HEK293T (cell line): ENCODE data around the gene CACNA1C.
"Not testable (repeated sequence)": the region's sequence is repeated elsewhere in the genome, so short reads cannot be mapped to it uniquely, and the experiment has no call there.

Experiments used
- CTCF ChIA-PET: fragments of 350-600 bp; formaldehyde crosslinking; extraction: SDS; loops from one replicate; lab custom pipeline; 2021; ENCODE audit warnings: antibody characterized with exemption, inconsistent platforms; lab: Yijun Ruan, JAX
- POLR2A ChIA-PET: fragments of 350-600 bp; formaldehyde crosslinking; extraction: SDS; loops from one replicate; lab custom pipeline; 2020; ENCODE audit warnings: antibody characterized with exemption, inconsistent platforms; lab: Yijun Ruan, JAX
- DNase-seq: peaks from one replicate; pipeline ENCODE4 v3.0.0; 2012; ENCODE audit warnings: mixed read lengths; ENCODE audit errors: extremely low spot score
- ARNT ChIP-seq: fragments of 450-650 bp; IDR thresholded peaks from 2 replicates; pipeline ENCODE4 v1.6.1; 2017; ENCODE audit warnings: mild to moderate bottlenecking
- BHLHE40 ChIP-seq: fragments of 450-650 bp; IDR thresholded peaks from 2 replicates; pipeline ENCODE4 v1.6.1; 2016; ENCODE audit warnings: mild to moderate bottlenecking, moderate library complexity, borderline replicate concordance
- CTBP1 ChIP-seq: fragments of 450-650 bp; IDR thresholded peaks from 2 replicates; pipeline ENCODE4 v1.6.1; 2016; ENCODE audit warnings: borderline replicate concordance
- ELF4 ChIP-seq: fragments of 450-650 bp; IDR thresholded peaks from 2 replicates; pipeline ENCODE4 v1.6.1; 2017; ENCODE audit warnings: antibody characterized with exemption
- FOXA1 ChIP-seq: fragments of 450-650 bp; IDR thresholded peaks from 2 replicates; pipeline ENCODE4 v1.6.1; 2016; ENCODE audit warnings: mild to moderate bottlenecking
- FOXK2 ChIP-seq: fragments of 450-650 bp; IDR thresholded peaks from 2 replicates; pipeline ENCODE4 v1.6.1; 2016; ENCODE audit warnings: mild to moderate bottlenecking
- FOXM1 ChIP-seq: fragments of 450-650 bp; IDR thresholded peaks from 2 replicates; pipeline ENCODE4 v1.6.1; 2017; ENCODE audit warnings: mild to moderate bottlenecking, borderline replicate concordance
- HDGF ChIP-seq: fragments of 450-650 bp; IDR thresholded peaks from 2 replicates; pipeline ENCODE4 v1.6.1; 2017; ENCODE audit warnings: antibody characterized with exemption, borderline replicate concordance
- L3MBTL2 ChIP-seq: fragments of 450-650 bp; conservative IDR thresholded peaks from 2 replicates; pipeline ENCODE4 v1.6.1; 2016; ENCODE audit warnings: mild to moderate bottlenecking
- LEF1 ChIP-seq: fragments of 450-650 bp; IDR thresholded peaks from 2 replicates; pipeline ENCODE4 v1.6.1; 2017; ENCODE audit warnings: mild to moderate bottlenecking, borderline replicate concordance
- NFRKB ChIP-seq: fragments of 450-650 bp; IDR thresholded peaks from 2 replicates; pipeline ENCODE4 v1.6.1; 2016; ENCODE audit warnings: mild to moderate bottlenecking, moderate library complexity
- PKNOX1 ChIP-seq: fragments of 450-650 bp; IDR thresholded peaks from 2 replicates; pipeline ENCODE4 v1.6.1; 2016
- SP1 ChIP-seq: fragments of 450-650 bp; IDR thresholded peaks from 2 replicates; pipeline ENCODE4 v1.6.1; 2017
- SUZ12 ChIP-seq: fragments of 450-650 bp; IDR thresholded peaks from 2 replicates; pipeline ENCODE4 v1.6.1; 2016; ENCODE audit warnings: mild to moderate bottlenecking
- TARDBP ChIP-seq: fragments of 450-650 bp; IDR thresholded peaks from 2 replicates; pipeline ENCODE4 v1.6.1; 2016
- ZNF384 ChIP-seq: fragments of 450-650 bp; IDR thresholded peaks from 2 replicates; pipeline ENCODE4 v1.6.1; 2016

The CACNA1C gene

GRCh38 chr12:2125651-2126522 is 73.1 kb downstream of the CACNA1C start:
- DNase-seq: no peak
- CTCF ChIA-PET: no interaction called here
- POLR2A ChIA-PET: no interaction called here
- no peak for TF ChIP-seq FOXM1
- no peak for TF ChIP-seq BHLHE40
- TF ChIP-seq NFRKB: no peak
- no peak for TF ChIP-seq ELF4

GRCh38 chr12:2126676-2127406 is 74.1 kb downstream of the CACNA1C start:
- TF ChIP-seq SP1 (no peak), NFRKB (no peak), BHLHE40 (no peak), SUZ12 (no peak), ZNF384 (no peak), FOXK2 (no peak), HDGF (no peak), FOXA1 (no peak), FOXM1 (no peak)
- no peak for DNase-seq
- CTCF ChIA-PET: no interaction called here
- POLR2A ChIA-PET: no interaction called here

- CTCF ChIA-PET: no interaction called here
- POLR2A ChIA-PET: no interaction called here
- DNase-seq: no peak
- TF ChIP-seq HDGF (no peak), FOXK2 (no peak), TARDBP (no peak), ZNF384 (no peak), NFRKB (no peak), ELF4 (no peak), ARNT (no peak), PKNOX1 (no peak), BHLHE40 (no peak), CTBP1 (no peak), L3MBTL2 (no peak), LEF1 (no peak), FOXM1 (no peak), SP1 (no peak)
These were observed 76.3 kb downstream of the CACNA1C start for GRCh38 chr12:2129076-2129475.

- DNase-seq, CTCF ChIA-PET, POLR2A ChIA-PET: not testable (repeated sequence)
These were observed 83.1 kb downstream of the CACNA1C start for GRCh38 chr12:2135661-2136418.

GRCh38 chr12:2136901-2137300 is 84.1 kb downstream of the CACNA1C start:
- no peak for DNase-seq
- ChIA-PET POLR2A (no interaction called here), CTCF (interaction anchor here (0.7 kb wide), 1 partner anchor 18 kb away, joined by 3 read pairs; no protein-coding TSS in a partner anchor)
- TF ChIP-seq LEF1 (no peak), SP1 (no peak), TARDBP (no peak), FOXA1 (no peak)

GRCh38 chr12:2137711-2138110 is 84.9 kb downstream of the CACNA1C start:
- ChIA-PET CTCF (interaction anchor here (0.7 kb wide), 2 partner anchors 17 to 19 kb away, joined by 3 read pairs; no protein-coding TSS in a partner anchor), POLR2A (no interaction called here)
- TF ChIP-seq SP1 (no peak), FOXA1 (no peak), LEF1 (no peak), NFRKB (no peak), ARNT (no peak), FOXK2 (no peak), HDGF (no peak), ELF4 (no peak), TARDBP (no peak), SUZ12 (no peak), FOXM1 (no peak), CTBP1 (no peak), ZNF384 (no peak), PKNOX1 (no peak)
- DNase-seq: no peak

- no peak for DNase-seq
- CTCF ChIA-PET: no interaction called here
- POLR2A ChIA-PET: no interaction called here
These were observed 85.5 kb downstream of the CACNA1C start for GRCh38 chr12:2138294-2138693.

More at GRCh38 chr12:2138294-2138693, 85.5 kb downstream of the CACNA1C start:
- TF ChIP-seq CTBP1: no peak
